WTC11 (cell line): ENCODE results near the gene DTWD2. TPM values are rescaled to one million over a fixed set of nuclear protein-coding genes. Genes with fewer than 3 reads are reported as not detected.

Source experiments
- ATAC-seq: fragments of 200-7000 bp; cut with Tn5 transposase; 2 replicates; pipeline ENCODE4 v1.10.0; 2021; ENCODE audit warnings: mild to moderate bottlenecking, moderate library complexity
- CTCF ChIA-PET: fragments of 300-600 bp; sonication (Branson Sonifier 250); formaldehyde crosslinking; loops from one replicate; lab custom pipeline; 2021; ENCODE audit warnings: antibody characterized with exemption; lab: Charles Lee
- POLR2A ChIA-PET: fragments of 350-600 bp; sonication (Branson Sonifier 250); formaldehyde crosslinking; loops from one replicate; lab custom pipeline; 2021; ENCODE audit warnings: antibody characterized with exemption; lab: Charles Lee
- DNase-seq: peaks from one replicate; pipeline ENCODE4 v3.0.0; 2021; ENCODE audit warnings: low spot score
- H3K27ac Mint-ChIP-seq: 2 replicates; pipeline ENCODE4 v1.8.0; 2021; ENCODE audit warnings: mixed read lengths
- H3K27me3 Mint-ChIP-seq: 2 replicates; pipeline ENCODE4 v1.8.0; 2021; ENCODE audit warnings: low read depth, mild to moderate bottlenecking, moderate library complexity, mixed read lengths
- H3K36me3 Mint-ChIP-seq: 2 replicates; pipeline ENCODE4 v1.8.0; 2021; ENCODE audit warnings: mixed read lengths
- H3K4me1 Mint-ChIP-seq: 2 replicates; pipeline ENCODE4 v1.8.0; 2022; ENCODE audit warnings: mixed read lengths
- H3K4me3 Mint-ChIP-seq: 2 replicates; pipeline ENCODE4 v1.8.0; 2021; ENCODE audit warnings: mild to moderate bottlenecking, moderate library complexity, mixed read lengths
- H3K9me3 Mint-ChIP-seq: 2 replicates; pipeline ENCODE4 v1.8.0; 2021; ENCODE audit warnings: mixed read lengths
- ATF6 ChIP-seq: sonication (generic); formaldehyde crosslinking; IDR thresholded peaks from 2 replicates; pipeline ENCODE4 v1.8.1; 2023; ENCODE audit warnings: mild to moderate bottlenecking, missing genetic modification reagents
- CTCF ChIP-seq: fragments of 200-600 bp; IDR thresholded peaks from 2 replicates; pipeline ENCODE4 v1.8.0; 2022; ENCODE audit warnings: antibody characterized with exemption
- ERG ChIP-seq: fragments of 250-450 bp; sonication (Bioruptor Pico); IDR thresholded peaks from 2 replicates; pipeline ENCODE4 v1.8.0; 2021; ENCODE audit warnings: mild to moderate bottlenecking
- ESRRA ChIP-seq: sonication (generic); formaldehyde crosslinking; IDR thresholded peaks from 2 replicates; pipeline ENCODE4 v1.8.1; 2022; ENCODE audit warnings: mild to moderate bottlenecking, missing genetic modification reagents, borderline replicate concordance
- IRF2 ChIP-seq: sonication (generic); formaldehyde crosslinking; IDR thresholded peaks from 2 replicates; pipeline ENCODE4 v1.8.0; 2022; ENCODE audit warnings: low read depth, missing genetic modification reagents, borderline replicate concordance
- MXD4 ChIP-seq: fragments of 250-450 bp; sonication (Bioruptor Pico); IDR thresholded peaks from 2 replicates; pipeline ENCODE4 v1.8.0; 2021; ENCODE audit warnings: mild to moderate bottlenecking, moderate library complexity, borderline replicate concordance
- NFYB ChIP-seq: sonication (generic); formaldehyde crosslinking; conservative IDR thresholded peaks from 2 replicates; pipeline ENCODE4 v1.8.0; 2022; ENCODE audit warnings: low read depth, missing genetic modification reagents
- NR2C2 ChIP-seq: sonication (generic); formaldehyde crosslinking; IDR thresholded peaks from 2 replicates; pipeline ENCODE4 v1.8.0; 2022; ENCODE audit warnings: mild to moderate bottlenecking, missing genetic modification reagents
- PRRX2 ChIP-seq: fragments of 250-450 bp; sonication (Bioruptor Pico); IDR thresholded peaks from 2 replicates; pipeline ENCODE4 v1.8.0; 2021; ENCODE audit warnings: mild to moderate bottlenecking
- SMAD4 ChIP-seq: sonication (generic); formaldehyde crosslinking; IDR thresholded peaks from 2 replicates; pipeline ENCODE4 v1.8.0; 2022; ENCODE audit warnings: mild to moderate bottlenecking, missing genetic modification reagents
- TCF7 ChIP-seq: sonication (generic); formaldehyde crosslinking; IDR thresholded peaks from 2 replicates; pipeline ENCODE4 v1.8.0; 2022; ENCODE audit warnings: mild to moderate bottlenecking, low read depth, missing genetic modification reagents, moderate library complexity
- USF2 ChIP-seq: sonication (generic); formaldehyde crosslinking; IDR thresholded peaks from 2 replicates; pipeline ENCODE4 v1.8.1; 2023; ENCODE audit warnings: mild to moderate bottlenecking, missing genetic modification reagents, moderate library complexity
- ZNF281 ChIP-seq: sonication (generic); formaldehyde crosslinking; IDR thresholded peaks from 2 replicates; pipeline ENCODE4 v1.8.0; 2023; ENCODE audit warnings: mild to moderate bottlenecking, missing genetic modification reagents
- ZNF425 ChIP-seq: fragments of 250-450 bp; sonication (Bioruptor Pico); conservative IDR thresholded peaks from 2 replicates; pipeline ENCODE4 v1.9.0; 2021; ENCODE audit warnings: mild to moderate bottlenecking
- ZNF532 ChIP-seq: fragments of 250-450 bp; sonication (Bioruptor Pico); IDR thresholded peaks from 2 replicates; pipeline ENCODE4 v1.9.0; 2021; ENCODE audit warnings: mild to moderate bottlenecking, borderline replicate concordance
- total RNA-seq: library from RNA; stranded (reverse); gene quantifications from 3 replicates; pipeline ENCODE4 v1.2.3, GENCODE V29; 2021

The DTWD2 gene
- total RNA-seq, 1 experiment from 2014 or later: 13.1 TPM

- no peak for TF ChIP-seq SMAD4 (CRISPR knock-in tag)
- TF ChIP-seq ATF6: no peak
- TF ChIP-seq, all 79 proteins: peak for 0
These were observed 31.6 kb upstream of the DTWD2 start (continued) for GRCh38 chr5:119019949-119020348.

- Mint-ChIP-seq H3K4me1 (peaks cover 3% of the 10 kb centered on the region; the same call in 1 of the 2 replicates), H3K27ac (no peak overlapping the region), H3K4me3 (no peak overlapping the region), H3K27me3 (no peaks in the 10 kb centered on the region), H3K36me3 (no peaks in the 10 kb centered on the region), H3K9me3 (peaks cover 1% of the 10 kb centered on the region; the same call in 1 of the 2 replicates)
- ATAC-seq (no peak), DNase-seq (no peak)
- CTCF ChIA-PET: no interaction called here
- TF ChIP-seq ZNF281 (CRISPR knock-in tag): no peak
- no peak for TF ChIP-seq ERG (CRISPR knock-in tag)
- no peak for TF ChIP-seq USF2 (CRISPR knock-in tag)
- no peak for TF ChIP-seq NFYB (CRISPR knock-in tag)
- TF ChIP-seq PRRX2 (CRISPR knock-in tag): no peak
- no peak for TF ChIP-seq ATF6
- TF ChIP-seq ZNF425 (CRISPR knock-in tag): no peak
- TF ChIP-seq IRF2 (CRISPR knock-in tag): no peak
- TF ChIP-seq MXD4 (CRISPR knock-in tag): no peak
- TF ChIP-seq TCF7: no peak
- no peak for TF ChIP-seq NR2C2 (CRISPR knock-in tag)
- TF ChIP-seq ESRRA (CRISPR knock-in tag): no peak
- no peak for TF ChIP-seq ZNF532 (CRISPR knock-in tag)
- TF ChIP-seq CTCF: no peak
- POLR2A ChIA-PET: no interaction called here
These were observed 31.2 kb upstream of the DTWD2 start for GRCh38 chr5:119019501-119019900.
